ENCODE results near the gene PIGO.

Gene PIGO

GRCh38 chr9:35096035-35096849, at the start of gene PIGO:
Gene PIGO (minus strand): TSS chr9:35096591. CDS start chr9:35095565, 1,026 bp downstream.
- DNase-seq: peak; percentile 85

- no peak for DNase-seq
Measured at GRCh38 chr9:35142037-35142436, 45.6 kb upstream of the PIGO start.

GRCh38 chr9:35140093-35140492, 43.7 kb upstream of the PIGO start:
- DNase-seq: no peak

- no peak for DNase-seq
Measured at GRCh38 chr9:35136866-35137265, 40.5 kb upstream of the PIGO start.

- no peak for DNase-seq
Measured at GRCh38 chr9:35135988-35136387, 39.6 kb upstream of the PIGO start.

GRCh38 chr9:35134920-35135319, 38.5 kb upstream of the PIGO start:
- no peak for DNase-seq

GRCh38 chr9:35116898-35117551, 20.6 kb upstream of the PIGO start:
- DNase-seq: peak; percentile 74

GRCh38 chr9:35116539-35116897, 20.1 kb upstream of the PIGO start:
- DNase-seq: no peak

- peak; percentile 95 for DNase-seq
Measured at GRCh38 chr9:35115680-35116538, 19.5 kb upstream of the PIGO start, which contains the start of gene ATOSB. Gene ATOSB (minus strand): TSS chr9:35115862. CDS start chr9:35108274, 7,588 bp downstream.

GRCh38 chr9:35114840-35115628, 18.6 kb upstream of the PIGO start:
- no peak for DNase-seq

GRCh38 chr9:35114113-35114839, 17.9 kb upstream of the PIGO start:
- no peak for DNase-seq

- DNase-seq: no peak
Measured at GRCh38 chr9:35112257-35113020, 16.0 kb upstream of the PIGO start.

- peak; percentile 97 for DNase-seq
Measured at GRCh38 chr9:35111001-35111933, 14.9 kb upstream of the PIGO start.

- no peak for DNase-seq
Measured at GRCh38 chr9:35110327-35110761, 14.0 kb upstream of the PIGO start.

GRCh38 chr9:35108946-35109575, 12.7 kb upstream of the PIGO start:
- no peak for DNase-seq

- DNase-seq: no peak
Measured at GRCh38 chr9:35108461-35108860, 12.1 kb upstream of the PIGO start.

- no peak for DNase-seq
Measured at GRCh38 chr9:35107297-35108290, 11.2 kb upstream of the PIGO start.

GRCh38 chr9:35106343-35106730, 9.9 kb upstream of the PIGO start:
- DNase-seq: no peak

Measured in NCI-H1105 (cell line).